HS-27A (cell line): Measurements from ENCODE around the gene ACADVL.

ENCODE experiments used
- DNase-seq: peaks from one replicate; pipeline ENCODE4 v3.0.0-alpha.2; 2012; ENCODE audit warnings: low read depth, missing footprints

ACADVL gene

GRCh38 chr17:7252176-7253043, 32.7 kb downstream of the ACADVL start, which contains the start of gene ELP5:
Gene ELP5, plus strand, starts transcription at chr17:7252215. Its CDS starts 336 bp downstream, at chr17:7252551.
- peak; percentile 75 for DNase-seq

DNA sequence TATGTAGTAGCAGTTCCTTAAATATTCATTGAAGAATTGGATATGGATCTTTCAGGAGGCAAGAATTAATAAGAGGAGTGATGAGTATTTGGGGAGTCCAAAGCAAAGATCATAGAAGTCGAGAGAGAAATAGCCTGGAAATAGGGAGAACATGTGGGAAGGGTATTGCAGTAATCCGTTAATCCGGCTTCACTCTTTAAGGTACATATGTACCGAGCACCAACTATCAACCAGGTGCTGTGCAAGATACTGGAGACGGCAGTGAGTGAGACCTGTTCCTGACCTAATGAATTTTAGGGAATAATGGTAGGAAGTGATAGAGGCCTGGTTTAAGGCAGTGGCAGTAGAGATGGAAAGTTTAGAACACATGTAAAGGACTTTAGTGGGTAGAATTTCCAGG, 33.3 kb downstream of the ACADVL start:
- no peak for DNase-seq

DNA sequence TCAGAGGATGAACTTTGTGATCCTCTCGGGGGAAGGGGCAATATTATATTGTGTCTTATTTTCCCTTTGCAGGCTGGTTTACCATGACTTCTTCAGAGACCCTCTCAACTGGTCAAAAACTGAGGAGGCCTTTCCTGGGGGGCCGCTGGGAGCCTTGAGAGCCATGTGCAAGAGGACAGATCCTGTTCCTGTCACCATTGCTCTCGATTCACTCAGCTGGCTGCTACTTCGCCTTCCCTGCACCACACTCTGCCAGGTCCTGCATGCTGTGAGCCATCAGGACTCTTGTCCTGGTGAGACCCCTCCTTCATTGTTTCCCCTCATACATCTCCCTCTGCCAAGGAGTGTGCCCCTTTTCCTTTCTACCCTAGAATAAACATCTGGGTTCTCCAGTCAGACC, 34.8 kb downstream of the ACADVL start:
- DNase-seq = no peak

DNA sequence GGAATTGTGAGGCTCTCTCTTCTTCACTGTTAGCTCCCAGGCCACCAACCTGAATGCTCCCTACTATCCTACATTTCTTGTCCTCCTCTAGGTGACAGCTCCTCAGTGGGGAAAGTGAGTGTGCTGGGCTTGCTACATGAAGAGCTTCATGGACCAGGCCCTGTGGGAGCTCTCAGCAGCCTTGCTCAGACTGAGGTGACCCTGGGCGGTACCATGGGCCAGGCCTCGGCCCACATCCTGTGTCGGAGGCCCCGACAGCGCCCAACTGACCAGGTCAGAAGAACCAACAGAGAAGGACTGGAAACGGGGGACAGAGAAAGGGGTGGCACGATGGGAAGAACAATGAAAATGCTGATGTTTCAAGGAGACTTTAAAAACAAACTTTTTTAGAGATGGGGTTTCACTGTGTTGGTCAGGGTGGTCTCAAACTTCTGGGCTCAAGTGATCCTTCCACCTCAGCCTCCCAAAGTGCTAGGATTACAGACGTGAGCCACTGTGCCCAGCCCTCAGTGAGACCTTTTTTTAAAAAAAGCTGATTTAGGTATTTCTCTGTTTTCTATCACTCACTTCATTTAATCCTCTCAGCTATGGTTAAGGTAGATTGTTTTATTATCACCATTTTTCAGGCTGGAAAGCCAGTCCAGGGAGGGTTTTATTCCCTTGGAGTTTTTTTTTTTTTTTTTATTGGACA, 37.2 kb downstream of the ACADVL start:
- DNase-seq = no peak

GRCh38 chr17:7258731-7259554, 39.2 kb downstream of the ACADVL start:
- no peak for DNase-seq

- no peak for DNase-seq
These were observed 39.8 kb downstream of the ACADVL start for GRCh38 chr17:7259555-7259889.

GRCh38 chr17:7260151-7260550, 40.4 kb downstream of the ACADVL start:
- no peak for DNase-seq

GRCh38 chr17:7260651-7261378, 41.1 kb downstream of the ACADVL start:
- DNase-seq = no peak

DNA sequence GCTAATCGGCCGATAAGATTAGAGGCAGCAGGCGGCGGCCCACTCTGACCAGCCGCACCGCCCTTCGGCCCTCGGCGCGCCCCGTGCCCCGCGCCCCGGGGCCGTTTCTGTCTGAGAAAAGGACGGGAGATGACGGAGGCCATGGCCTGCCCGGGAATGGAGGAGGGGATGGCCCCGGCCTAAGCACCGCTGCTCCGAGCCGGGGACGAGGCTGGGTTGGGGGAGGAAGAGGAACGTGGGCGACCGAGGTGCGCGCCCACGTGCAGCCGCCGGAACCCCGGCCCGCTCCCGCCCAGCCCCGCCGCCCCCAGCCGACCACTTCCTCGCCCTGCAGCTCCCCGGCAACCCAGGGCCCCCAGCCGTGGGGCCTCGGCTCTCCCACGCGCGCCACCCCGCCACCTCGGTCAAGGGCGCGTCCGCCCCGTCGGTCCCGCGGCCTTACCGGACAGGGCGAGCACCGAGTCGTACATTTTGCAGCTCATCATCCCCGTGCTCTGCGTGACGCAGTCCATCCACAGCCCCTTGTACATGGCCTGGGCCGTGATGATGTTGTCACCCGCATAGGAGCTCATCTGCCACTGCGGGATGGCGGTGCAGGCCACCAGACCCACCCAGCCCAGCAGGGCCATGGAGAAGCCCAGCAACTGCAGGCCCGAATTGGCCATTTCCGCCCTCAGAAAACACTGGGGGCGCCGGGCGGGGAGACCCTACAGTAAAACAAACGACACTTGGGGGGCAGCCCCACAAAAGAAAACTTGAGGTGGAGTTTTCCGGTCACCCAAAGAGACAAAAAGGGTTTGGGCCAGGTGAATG, 41.8 kb downstream of the ACADVL start:
- DNase-seq = no peak

DNA sequence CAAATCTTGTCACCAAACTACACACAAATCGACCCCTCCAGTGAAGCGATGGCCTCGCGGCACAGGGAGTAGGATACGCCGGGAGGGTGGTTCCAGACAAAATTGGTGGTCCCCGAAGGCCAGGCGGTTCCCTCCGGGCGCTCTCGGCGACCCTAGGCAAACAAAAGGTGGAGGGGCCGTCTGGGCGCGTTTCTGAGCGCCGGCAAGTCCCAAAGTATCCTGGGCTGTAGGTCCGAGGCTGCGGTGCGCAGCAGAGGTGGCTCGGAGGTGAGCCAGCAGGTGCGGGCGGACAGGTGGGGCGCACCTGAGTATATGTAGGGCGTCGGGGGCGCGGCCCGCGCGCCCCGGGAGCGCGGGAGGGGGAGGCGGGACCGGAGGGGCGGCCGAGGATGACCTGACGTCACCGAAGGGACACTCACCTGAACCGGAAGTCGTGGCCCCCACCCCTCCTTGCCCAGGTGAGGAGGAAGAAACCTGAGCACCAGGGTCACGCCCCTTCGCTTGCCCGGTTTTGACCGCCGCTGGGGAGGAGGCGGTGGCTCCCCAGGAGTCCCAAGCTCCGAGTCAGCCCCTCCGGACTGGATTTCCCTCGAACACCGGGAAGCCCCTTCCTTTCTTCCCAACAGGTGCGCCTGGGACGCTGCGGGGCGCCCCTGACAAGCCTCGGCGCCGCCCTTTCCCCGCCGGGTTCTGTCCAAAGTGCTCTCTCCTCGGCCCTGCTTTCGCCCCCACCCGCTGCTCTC, 42.6 kb downstream of the ACADVL start, which contains the start of gene CLDN7:
CLDN7 (minus strand) TSS at position 287 of the 743 bp plus-strand sequence. CDS start 435 bp downstream, outside the sequence.
- DNase-seq = no peak

- DNase-seq = no peak
These were observed 43.4 kb downstream of the ACADVL start for GRCh38 chr17:7262935-7263800.

GRCh38 chr17:7263801-7264078, 44.0 kb downstream of the ACADVL start:
- DNase-seq = no peak

- DNase-seq = no peak
These were observed 47.0 kb downstream of the ACADVL start for GRCh38 chr17:7266784-7267183.
